ENCODE results near the gene LTN1.
"Not testable (repeated sequence)": the region's sequence is repeated elsewhere in the genome, so short reads cannot be mapped to it uniquely, and the experiment has no call there.

Gene LTN1

GRCh38 chr21:28992526-28993292, at the start of gene LTN1:
Gene LTN1 (minus strand): TSS chr21:28992877. CDS start chr21:28992805, 72 bp downstream.
- DNase-seq = no peak

GRCh38 chr21:29034678-29035077, 42.0 kb upstream of the LTN1 start:
- DNase-seq = no peak

GRCh38 chr21:29033871-29034270, 41.2 kb upstream of the LTN1 start:
- no peak for DNase-seq

- DNase-seq = no peak
These were observed 40.6 kb upstream of the LTN1 start for GRCh38 chr21:29033301-29033700.

GRCh38 chr21:29030909-29031308, 38.2 kb upstream of the LTN1 start:
- no peak for DNase-seq

GRCh38 chr21:29029524-29029923, 36.8 kb upstream of the LTN1 start:
- DNase-seq = no peak

- DNase-seq = no peak
These were observed 32.6 kb upstream of the LTN1 start for GRCh38 chr21:29025328-29025713.

GRCh38 chr21:29024474-29025327, 32.0 kb upstream of the LTN1 start, which contains the start of gene USP16:
Gene USP16 (plus strand): TSS chr21:29024668. CDS start chr21:29027914, 3,246 bp downstream.
- DNase-seq = peak; percentile 65

GRCh38 chr21:29022166-29022565, 29.5 kb upstream of the LTN1 start:
- no peak for DNase-seq

- no peak for DNase-seq
These were observed 25.9 kb upstream of the LTN1 start for GRCh38 chr21:29018540-29018939.

GRCh38 chr21:29017639-29018237, 25.1 kb upstream of the LTN1 start:
- DNase-seq = no peak

GRCh38 chr21:29011236-29011635, 18.6 kb upstream of the LTN1 start:
- DNase-seq = not testable (repeated sequence)

GRCh38 chr21:29008367-29008766, 15.7 kb upstream of the LTN1 start:
- DNase-seq = no peak

- no peak for DNase-seq
These were observed 15.1 kb upstream of the LTN1 start for GRCh38 chr21:29007810-29008209.

- DNase-seq = no peak
These were observed 14.5 kb upstream of the LTN1 start for GRCh38 chr21:29007135-29007534.

GRCh38 chr21:29005696-29006095, 13.0 kb upstream of the LTN1 start:
- DNase-seq = no peak

- peak; percentile 32 for DNase-seq
These were observed 9.9 kb upstream of the LTN1 start for GRCh38 chr21:29002442-29003144.

GRCh38 chr21:28993293-28993629, 584 bp upstream of the LTN1 start:
- DNase-seq = no peak

GRCh38 chr21:28991861-28992525, 684 bp downstream of the LTN1 start:
- DNase-seq = no peak

GRCh38 chr21:28988146-28988545, 4.5 kb downstream of the LTN1 start:
- not testable (repeated sequence) for DNase-seq

GRCh38 chr21:28986677-28987076, 6.0 kb downstream of the LTN1 start:
- DNase-seq = no peak

- no peak for DNase-seq
These were observed 10.0 kb downstream of the LTN1 start for GRCh38 chr21:28982637-28983036.
